Adrenal gland (tissue), 12 donors: ENCODE data around the gene VWC2L. TPM values are rescaled to one million over a fixed set of nuclear protein-coding genes. Genes with fewer than 3 reads are reported as not detected.

Experiments
- DNase-seq, 7 donors: peaks; one replicate each; pipeline ENCODE4 v3.0.0-alpha.2; 2019 to 2020
- H3K27ac ChIP-seq, 5 donors: fragments of 200-600 bp; sonication (generic) in 4 of 5; 1 replicate in 3 of 5; 2 replicates in 2 of 5; pipeline versions ENCODE4 v1.5.1 to v1.8.0; 2016 to 2020; ENCODE audit warnings: mild to moderate bottlenecking in 1 of 5
- H3K27me3 ChIP-seq: fragments of 200-600 bp; 2 replicates; pipeline ENCODE4 v1.8.0; 2021
- H3K36me3 ChIP-seq, 2 donors: fragments of 200-600 bp; replicated peaks in 1 of 2; 1 replicate in 1 of 2; 2 replicates in 1 of 2; pipeline versions ENCODE4 v1.5.1 to v1.8.0; 2018 to 2022
- H3K4me1 ChIP-seq, 2 donors: fragments of 200-600 bp; replicated peaks in 1 of 2; 1 replicate in 1 of 2; 2 replicates in 1 of 2; pipeline versions ENCODE4 v1.5.1 to v1.8.0; 2018 to 2021
- H3K4me3 ChIP-seq, 4 donors: fragments of 200-600 bp; sonication (generic) in 3 of 4; one replicate each; pipeline ENCODE4 v1.5.1; 2016 to 2018
- H3K9me3 ChIP-seq, 3 donors: fragments of 200-600 bp; sonication (generic) in 1 of 3; replicated peaks in 1 of 3; 1 replicate in 2 of 3; 2 replicates in 1 of 3; pipeline versions ENCODE4 v1.5.1 to v1.8.0; 2016 to 2021
- POLR2A ChIP-seq, 2 donors: fragments of 450-650 bp; IDR thresholded peaks; one replicate each; pipeline ENCODE4 v1.6.1; 2017; ENCODE audit warnings: antibody characterized with exemption in 2 of 2, mild to moderate bottlenecking in 2 of 2, moderate library complexity in 1 of 2
- WGBS, 4 donors: extraction: QIAGEN DNeasy Blood & Tissue Kit in 2 of 4; methylation state at CpG; one replicate each; pipeline versions ENCODE4 v1.1.5 to v1.1.7; 2013 to 2017; 5-methylcytosine and 5-hydroxymethylcytosine counted together
- intact Hi-C, 2 donors: fragments of 100-400 bp; cut with DNase I; formaldehyde crosslinking; loops; one replicate each; pipeline versions ENCODE4 v1.14.1 to v1.15.0; 2022 to 2023
- polyA plus RNA-seq, 3 donors: library from polyadenylated mRNA; stranded (reverse); fragments of 200-250 nt in 2 of 3; fragments of 350-450 nt in 1 of 3; fragmentation: Illumina TruSeq in 1 of 3; extraction: RNeasy Lipid Tissue Mini Kit (QIAGEN cat#74804) in 1 of 3; gene quantifications; one replicate each; pipeline ENCODE4 v1.2.3, GENCODE V29; 2013 to 2014
- total RNA-seq, 9 donors: library from RNA; depleted of rRNA in 4 of 9; stranded (reverse); fragments of >200 nt in 4 of 9; fragments of 120-200 nt in 1 of 9; fragmentation: NEBNext Ultra II Directional in 1 of 9; extraction: Animal tissue kit (Norgen Biotek cat#: 25700) in 1 of 9; gene quantifications; one replicate each; pipeline versions ENCODE4 v1.1.0 to v1.2.4, GENCODE V29; 2013 to 2023
- TF ChIP-seq, protein P1 (sequence below), 6 experiments: fragments of 450-650 bp in 4 of 6; fragments of 200-600 bp in 2 of 6; sonication (generic) in 1 of 6; IDR thresholded peaks; 1 replicate in 5 of 6; 2 replicates in 1 of 6; pipeline versions ENCODE4 v1.5.1 to v1.8.0; 2016 to 2021; ENCODE audit warnings: antibody characterized with exemption in 6 of 6, mild to moderate bottlenecking in 2 of 6, moderate library complexity in 1 of 6
- donor health status: healthy with polysubstance abuse.
- donor health status: Bipolar disorder and iron deficiency.
- donor health status: DM: yes; HTN: yes; CAD: no.
- donor health status: DM: no; HTN: no; CAD: no.
- donor health status: DM: no; HTN: no; CAD: no.
- donor health status: DM: yes; HTN: yes; CAD: no.

The VWC2L gene
- total and polyA plus RNA-seq, 12 donors = 0.06 to 0.28 TPM; not detected in 10

DNA sequence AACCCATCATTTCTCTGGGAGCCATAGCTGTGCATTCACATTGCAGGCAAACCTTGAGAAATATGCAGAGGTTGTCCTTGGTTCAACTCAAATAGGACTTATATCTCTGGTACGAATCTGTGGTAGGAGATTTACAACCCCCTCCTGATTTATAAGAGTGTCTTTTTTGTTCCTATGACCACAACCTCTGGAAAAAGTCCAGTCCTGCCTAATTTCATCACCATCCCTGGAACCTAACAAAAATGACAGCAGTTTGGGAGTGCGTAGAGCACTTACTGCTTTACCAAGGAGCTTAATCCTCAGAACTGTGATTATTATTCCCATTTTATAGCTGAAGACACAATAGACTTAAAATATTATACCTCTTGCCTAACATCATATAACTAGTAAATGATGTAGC is 66.5 kb downstream of the VWC2L start:
- Histone ChIP-seq H3K4me3 (no peak overlapping the region), H3K27me3 (no peaks in the 10 kb centered on the region), H3K4me1 (no peaks in the 10 kb centered on the region), H3K36me3 (no peaks in the 10 kb centered on the region), H3K9me3 (no peaks in the 10 kb centered on the region), H3K27ac (no peak overlapping the region)
- intact Hi-C loops = no loop called here
- no peak for DNase-seq
- WGBS, 4 donors = 44 to 57% (median 52%) methylated on average over 2 of the region's 2 CpGs
- TF ChIP-seq POLR2A (IDR thresholded peaks at IDR 0.05) = no peak
- TF ChIP-seq, protein P1, sequence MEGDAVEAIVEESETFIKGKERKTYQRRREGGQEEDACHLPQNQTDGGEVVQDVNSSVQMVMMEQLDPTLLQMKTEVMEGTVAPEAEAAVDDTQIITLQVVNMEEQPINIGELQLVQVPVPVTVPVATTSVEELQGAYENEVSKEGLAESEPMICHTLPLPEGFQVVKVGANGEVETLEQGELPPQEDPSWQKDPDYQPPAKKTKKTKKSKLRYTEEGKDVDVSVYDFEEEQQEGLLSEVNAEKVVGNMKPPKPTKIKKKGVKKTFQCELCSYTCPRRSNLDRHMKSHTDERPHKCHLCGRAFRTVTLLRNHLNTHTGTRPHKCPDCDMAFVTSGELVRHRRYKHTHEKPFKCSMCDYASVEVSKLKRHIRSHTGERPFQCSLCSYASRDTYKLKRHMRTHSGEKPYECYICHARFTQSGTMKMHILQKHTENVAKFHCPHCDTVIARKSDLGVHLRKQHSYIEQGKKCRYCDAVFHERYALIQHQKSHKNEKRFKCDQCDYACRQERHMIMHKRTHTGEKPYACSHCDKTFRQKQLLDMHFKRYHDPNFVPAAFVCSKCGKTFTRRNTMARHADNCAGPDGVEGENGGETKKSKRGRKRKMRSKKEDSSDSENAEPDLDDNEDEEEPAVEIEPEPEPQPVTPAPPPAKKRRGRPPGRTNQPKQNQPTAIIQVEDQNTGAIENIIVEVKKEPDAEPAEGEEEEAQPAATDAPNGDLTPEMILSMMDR (IDR thresholded peaks at IDR 0.05) = no peak

DNA sequence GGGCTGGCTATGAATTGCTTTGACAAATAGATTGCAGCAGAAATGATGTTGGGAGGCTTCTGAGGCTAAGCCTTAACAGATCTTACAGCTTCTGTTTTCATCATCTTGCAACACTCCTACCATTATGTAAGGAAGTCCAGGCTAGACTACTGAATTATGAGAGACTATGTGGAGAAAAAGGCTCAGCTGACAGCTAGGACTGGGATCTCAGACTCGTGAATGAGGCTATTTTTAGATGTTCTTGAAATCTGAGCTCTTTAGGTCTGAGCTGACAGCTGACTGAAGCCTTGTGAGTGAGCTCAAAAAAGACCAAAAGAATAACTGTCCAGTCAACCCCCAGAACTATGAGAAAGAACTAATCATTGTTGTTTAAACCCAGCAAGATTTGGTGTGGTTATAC is 70.3 kb downstream of the VWC2L start:
- intact Hi-C loops = no loop called here
- H3K4me1 ChIP-seq = no peaks in the 10 kb centered on the region
- no peak overlapping the region for H3K27ac ChIP-seq
- H3K36me3 ChIP-seq = no peaks in the 10 kb centered on the region
- no peaks in the 10 kb centered on the region for H3K9me3 ChIP-seq
- 0 to 2% (median 0%) methylated on average over 1 of the region's 1 CpG for WGBS, 4 donors
- H3K4me3 ChIP-seq = no peak overlapping the region
- no peak for DNase-seq
- no peak for TF ChIP-seq POLR2A (IDR thresholded peaks at IDR 0.05)
- TF ChIP-seq, protein P1 (IDR thresholded peaks at IDR 0.05) = no peak
- H3K27me3 ChIP-seq = no peaks in the 10 kb centered on the region

DNA sequence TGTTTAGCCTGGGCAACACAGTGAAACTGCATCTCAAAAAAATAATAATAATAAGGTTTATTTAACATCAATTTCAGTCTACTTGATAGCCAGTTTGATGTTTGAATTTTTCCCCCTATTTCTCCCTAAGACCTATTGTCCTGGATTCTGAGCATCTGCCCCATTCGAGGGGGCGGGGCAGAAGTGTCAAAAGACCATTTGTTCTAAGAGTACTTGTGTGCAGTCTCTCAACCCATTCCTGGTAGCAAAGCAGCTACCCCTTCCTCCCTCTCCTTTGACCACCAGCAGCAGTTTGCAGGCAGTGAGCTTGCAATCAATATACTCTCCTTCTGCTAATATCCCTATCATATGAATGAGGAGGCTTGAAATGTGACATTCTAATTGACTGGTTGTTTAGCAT is 71.9 kb downstream of the VWC2L start:
- TF ChIP-seq, protein P1 (IDR thresholded peaks at IDR 0.05) = no peak
- no peak for TF ChIP-seq POLR2A (IDR thresholded peaks at IDR 0.05)

DNA sequence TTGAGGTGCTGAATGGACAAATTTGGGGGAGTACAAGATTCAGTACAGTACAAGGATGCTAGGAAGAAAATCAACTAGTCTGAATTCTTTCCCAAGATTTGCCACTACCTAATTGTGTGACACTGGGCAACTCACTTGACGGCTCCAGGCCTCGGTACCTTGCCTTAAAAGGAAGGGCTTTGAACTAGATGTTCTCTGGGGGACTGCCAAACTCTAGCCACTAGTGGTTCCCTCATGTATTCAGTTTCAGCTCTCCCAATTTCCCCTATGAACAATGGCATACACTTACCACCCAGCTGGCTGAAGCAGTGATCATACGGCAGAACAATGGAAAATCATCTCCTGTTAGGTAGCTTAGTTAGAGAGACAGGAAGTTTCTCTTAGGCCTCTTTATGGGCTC is 73.4 kb downstream of the VWC2L start:
- DNase-seq = no peak
- TF ChIP-seq, protein P1 (IDR thresholded peaks at IDR 0.05) = no peak
- no peak for TF ChIP-seq POLR2A (IDR thresholded peaks at IDR 0.05)
- H3K36me3 ChIP-seq = no peaks in the 10 kb centered on the region
- H3K4me3 ChIP-seq = no peak overlapping the region
- no peaks in the 10 kb centered on the region for H3K4me1 ChIP-seq
- WGBS, 4 donors = 82 to 94% (median 92%) methylated on average over 3 of the region's 3 CpGs
- intact Hi-C loops = no loop called here
- no peak overlapping the region for H3K27ac ChIP-seq
- no peaks in the 10 kb centered on the region for H3K9me3 ChIP-seq
- H3K27me3 ChIP-seq = no peaks in the 10 kb centered on the region

More for the DNA sequence above, 71.9 kb downstream of the VWC2L start:
- intact Hi-C loops = no loop called here
- H3K9me3 ChIP-seq = no peaks in the 10 kb centered on the region
- no peaks in the 10 kb centered on the region for H3K36me3 ChIP-seq
- no peak for DNase-seq
- WGBS, 4 donors = 62 to 89% (median 67%) methylated on average over 2 of the region's 2 CpGs
- no peak overlapping the region for H3K27ac ChIP-seq
- H3K4me3 ChIP-seq = no peak overlapping the region
- H3K4me1 ChIP-seq = no peaks in the 10 kb centered on the region
- H3K27me3 ChIP-seq = no peaks in the 10 kb centered on the region
